SK-N-SH (cell line): ENCODE results near the gene QKI. TPM values are rescaled to one million over a fixed set of nuclear protein-coding genes. Genes with fewer than 3 reads are reported as not detected.

Experiments used
- CTCF ChIA-PET: fragments of 300-600, 350-600 bp; formaldehyde crosslinking; extraction: SDS; loops from one replicate; lab custom pipeline; 2021; lab: Yijun Ruan, JAX
- POLR2A ChIA-PET: fragments of 350-600 bp; sonication (Branson Sonifier 250); formaldehyde crosslinking; extraction: SDS; loops from one replicate; lab custom pipeline; 2020; ENCODE audit warnings: antibody characterized with exemption, inconsistent platforms; lab: Yijun Ruan, JAX
- DNase-seq: peaks from one replicate; pipeline ENCODE4 v3.0.0; 2012
- H2AFZ ChIP-seq: fragments of 200-600 bp; sonication (generic); 2 replicates; pipeline ENCODE4 v1.8.1; 2016; ENCODE audit warnings: antibody characterized with exemption, mild to moderate bottlenecking, low read depth
- H3F3A ChIP-seq: fragments of 200-600 bp; sonication (generic); replicated peaks from 2 replicates; pipeline ENCODE3; 2016; ENCODE audit warnings: antibody characterized with exemption, mild to moderate bottlenecking; ENCODE audit not compliant: insufficient read depth
- H3K27ac ChIP-seq, 2 experiments: fragments of 200-500 bp in 1 of 2; fragments of 200-600 bp in 1 of 2; sonication (Bioruptor generic) in 1 of 2; sonication (generic), shearing (Covaris generic) in 1 of 2; 2 replicates each; pipeline versions ENCODE4 v1.5.1 to v1.6.1; 2014 to 2016; ENCODE audit warnings: low read depth in 2 of 2, inconsistent platforms in 1 of 2, low read length in 1 of 2, mild to moderate bottlenecking in 1 of 2, mixed read lengths in 1 of 2
- H3K27me3 ChIP-seq: fragments of 200-600 bp; sonication (generic), shearing (Covaris generic); 2 replicates; pipeline ENCODE4 v1.6.1; 2016; ENCODE audit warnings: mixed run types; ENCODE audit not compliant: insufficient read depth
- H3K36me3 ChIP-seq, 2 experiments: fragments of 200-500 bp in 1 of 2; fragments of 200-600 bp in 1 of 2; sonication (Bioruptor generic) in 1 of 2; sonication (generic) in 1 of 2; replicated peaks in 1 of 2; 2 replicates each; pipeline versions ENCODE3 to v1.5.1; 2014 to 2016; ENCODE audit warnings: low read length in 1 of 2, mild to moderate bottlenecking in 1 of 2; ENCODE audit not compliant: insufficient read depth in 2 of 2, control insufficient read depth in 1 of 2
- H3K4me1 ChIP-seq, 2 experiments: fragments of 200-500 bp in 1 of 2; fragments of 200-600 bp in 1 of 2; sonication (Bioruptor generic) in 1 of 2; sonication (generic), shearing (Covaris generic) in 1 of 2; 2 replicates each; pipeline versions ENCODE4 v1.5.1 to v1.6.1; 2014 to 2016; ENCODE audit warnings: low read depth in 1 of 2, low read length in 1 of 2, mixed run types in 1 of 2; ENCODE audit not compliant: insufficient read depth in 2 of 2, control insufficient read depth in 1 of 2
- H3K4me2 ChIP-seq: fragments of 200-600 bp; sonication (generic), shearing (Covaris generic); 2 replicates; pipeline ENCODE4 v1.6.1; 2017; ENCODE audit warnings: mixed run types
- H3K4me3 ChIP-seq, 2 experiments: fragments of 200-500 bp in 1 of 2; fragments of 200-600 bp in 1 of 2; sonication (Bioruptor generic) in 1 of 2; sonication (generic), shearing (Covaris generic) in 1 of 2; 2 replicates each; pipeline versions ENCODE4 v1.5.1 to v1.8.1; 2014 to 2016; ENCODE audit warnings: low read depth in 2 of 2, inconsistent platforms in 1 of 2, low read length in 1 of 2, mild to moderate bottlenecking in 1 of 2, mixed read lengths in 1 of 2, moderate library complexity in 1 of 2
- H3K79me2 ChIP-seq: fragments of 200-600 bp; sonication (generic); 2 replicates; pipeline ENCODE4 v1.8.1; 2017; ENCODE audit warnings: mild to moderate bottlenecking; ENCODE audit not compliant: insufficient read depth
- H3K9ac ChIP-seq: fragments of 200-600 bp; sonication (generic); 2 replicates; pipeline ENCODE4 v1.6.1; 2017; ENCODE audit warnings: mixed run types
- H3K9me2 ChIP-seq: fragments of 200-600 bp; sonication (generic); 2 replicates; pipeline ENCODE4 v1.6.1; 2017; ENCODE audit warnings: mixed run types
- H3K9me3 ChIP-seq: fragments of 200-600 bp; sonication (generic); 2 replicates; pipeline ENCODE4 v1.6.1; 2017; ENCODE audit warnings: mixed run types, mild to moderate bottlenecking, moderate library complexity
- H4K20me1 ChIP-seq: fragments of 200-600 bp; sonication (generic); 2 replicates; pipeline ENCODE4 v1.6.1; 2017; ENCODE audit warnings: mild to moderate bottlenecking, mixed run types; ENCODE audit not compliant: insufficient read depth
- CHD2 ChIP-seq: fragments of 150-350 bp; IDR thresholded peaks from 2 replicates; pipeline ENCODE4 v1.6.1; 2018; ENCODE audit warnings: low read length; ENCODE audit not compliant: partially characterized antibody
- CTCF ChIP-seq: fragments of 200-600 bp; sonication (generic); IDR thresholded peaks from 2 replicates; pipeline ENCODE4 v1.6.1; 2017; ENCODE audit warnings: antibody characterized with exemption, mild to moderate bottlenecking, moderate library complexity
- FOSL2 ChIP-seq: IDR thresholded peaks from 2 replicates; pipeline ENCODE4 v1.4.0; 2012; ENCODE audit warnings: low read depth, mild to moderate bottlenecking, moderate library complexity, borderline replicate concordance
- FOXJ3 ChIP-seq: sonication (generic); formaldehyde crosslinking; IDR thresholded peaks from 2 replicates; pipeline ENCODE4 v1.5.1; 2020; ENCODE audit warnings: mild to moderate bottlenecking, missing genetic modification reagents
- GABPA ChIP-seq: IDR thresholded peaks from 2 replicates; pipeline ENCODE4 v1.4.0; 2012; ENCODE audit warnings: low read depth, mild to moderate bottlenecking
- IRF3 ChIP-seq: fragments of 150-350 bp; IDR thresholded peaks from 2 replicates; pipeline ENCODE4 v1.6.1; 2016; ENCODE audit warnings: mild to moderate bottlenecking, low read depth, low read length
- MEF2A ChIP-seq: IDR thresholded peaks from 2 replicates; pipeline ENCODE4 v1.4.0; 2012; ENCODE audit warnings: low read depth, borderline replicate concordance
- NRF1 ChIP-seq: IDR thresholded peaks from 2 replicates; pipeline ENCODE4 v1.6.1; 2012; ENCODE audit warnings: low read depth, mild to moderate bottlenecking, low read length
- PBX3 ChIP-seq: IDR thresholded peaks from 2 replicates; pipeline ENCODE4; 2012
- POLR2AphosphoS5 ChIP-seq: IDR thresholded peaks from 2 replicates; pipeline ENCODE4 v1.6.1; 2012; ENCODE audit warnings: low read depth, low read length
- RAD21 ChIP-seq: IDR thresholded peaks from 2 replicates; pipeline ENCODE4 v1.6.1; 2012; ENCODE audit warnings: mild to moderate bottlenecking, low read length
- SMC3 ChIP-seq: IDR thresholded peaks from 2 replicates; pipeline ENCODE4 v1.6.1; 2012; ENCODE audit warnings: low read depth, low read length, improper control_type of control experiment
- YY1 ChIP-seq: IDR thresholded peaks from 2 replicates; pipeline ENCODE4 v1.4.0; 2012; ENCODE audit warnings: low read depth, mild to moderate bottlenecking
- ZBTB33 ChIP-seq: IDR thresholded peaks from 2 replicates; pipeline ENCODE4 v1.4.0; 2012; ENCODE audit warnings: low read depth, borderline replicate concordance
- WGBS: methylation state at CpG from one replicate; pipeline ENCODE4 v1.1.6; 2017; ENCODE audit warnings: low lambda C conversion rate; 5-methylcytosine and 5-hydroxymethylcytosine counted together
- polyA plus RNA-seq, 3 experiments: library from polyadenylated mRNA; depleted of rRNA; stranded (reverse); fragments of >200 nt; gene quantifications; 2 replicates each; pipeline ENCODE4 v1.2.3, GENCODE V29; 2012

Gene QKI
- polyA plus RNA-seq, 1 of the 3 experiments (the other 2 are of a cell fraction) = 51.1 TPM

GRCh38 chr6:163392533-163392932, 22.0 kb upstream of the QKI start:
- WGBS = 73% methylated on average over 2 of the region's 2 CpGs
- H3K9me3 ChIP-seq = no peaks in the 10 kb centered on the region
- no peaks in the 10 kb centered on the region for H3K79me2 ChIP-seq
- POLR2A ChIA-PET = no interaction called here
- no peak overlapping the region for H3K4me2 ChIP-seq
- no peak overlapping the region for H2AFZ ChIP-seq
- H3K9me2 ChIP-seq = no peaks in the 10 kb centered on the region
- H3K27me3 ChIP-seq = no peaks in the 10 kb centered on the region
- CTCF ChIA-PET = interaction anchor here (1.5 to 1.7 kb wide), 2 partner anchors 10 to 12 kb away, joined by 6 to 7 read pairs; no protein-coding TSS in a partner anchor
- no peaks in the 10 kb centered on the region for H3K4me1 ChIP-seq
- no peak overlapping the region for H3K4me3 ChIP-seq
- H3K27ac ChIP-seq = no peak overlapping the region
- TF ChIP-seq ZBTB33 (no peak), PBX3 (no peak), IRF3 (no peak), POLR2AphosphoS5 (no peak), SMC3 (no peak), CTCF (no peak), YY1 (no peak), FOXJ3 (CRISPR knock-in tag) (no peak)
- TF ChIP-seq, all 33 proteins: peak for 0
- no peak for DNase-seq
- no peak overlapping the region for H3K9ac ChIP-seq
- H3K36me3 ChIP-seq = no peaks in the 10 kb centered on the region
- no peaks in the 10 kb centered on the region for H3F3A ChIP-seq
- H4K20me1 ChIP-seq = no peaks in the 10 kb centered on the region

- Histone ChIP-seq H3K27ac (no peak overlapping the region), H3K4me1 (no peaks in the 10 kb centered on the region; a peak in 1 of 4 replicates), H3F3A (no peaks in the 10 kb centered on the region), H3K4me3 (no peak overlapping the region), H4K20me1 (no peaks in the 10 kb centered on the region), H3K9me3 (no peaks in the 10 kb centered on the region), H3K4me2 (no peak overlapping the region), H3K9me2 (no peaks in the 10 kb centered on the region), H3K79me2 (no peaks in the 10 kb centered on the region), H2AFZ (no peak overlapping the region), H3K36me3 (no peaks in the 10 kb centered on the region), H3K27me3 (no peaks in the 10 kb centered on the region)
- CTCF ChIA-PET = interaction anchor here (1.0 kb wide), 1 partner anchor 18 kb away, joined by 3 read pairs; no protein-coding TSS in a partner anchor
- WGBS = 87% methylated on average over 5 of the region's 5 CpGs
- POLR2A ChIA-PET = no interaction called here
- no peak for TF ChIP-seq CHD2
- no peak for TF ChIP-seq FOSL2
- TF ChIP-seq MEF2A = no peak
- TF ChIP-seq RAD21 = no peak
- TF ChIP-seq GABPA = no peak
- no peak for TF ChIP-seq NRF1
- TF ChIP-seq, all 33 proteins: peak for 0
- DNase-seq = no peak
- no peak overlapping the region for H3K9ac ChIP-seq
Observed at GRCh38 chr6:163393923-163394322, 20.6 kb upstream of the QKI start.
